Lower leg skin (tissue), 4 donors: ENCODE data around the gene SNX9. TPM values are rescaled to one million over a fixed set of nuclear protein-coding genes. Genes with fewer than 3 reads are reported as not detected.

Experiments
- DNase-seq, 2 donors: peaks; one replicate each; pipeline ENCODE4 v3.0.0-alpha.2; 2019; ENCODE audit warnings: low spot score in 2 of 2
- H3K4me3 ChIP-seq: fragments of 200-600 bp; sonication (generic); 2 replicates; pipeline ENCODE4 v1.5.1; 2017; ENCODE audit warnings: mild to moderate bottlenecking, low read depth; ENCODE audit not compliant: poor library complexity, severe bottlenecking
- CTCF ChIP-seq, 3 donors: fragments of 450-650 bp; IDR thresholded peaks; one replicate each; pipeline ENCODE4 v1.5.1; 2016; ENCODE audit warnings: antibody characterized with exemption in 3 of 3, mild to moderate bottlenecking in 3 of 3, moderate library complexity in 2 of 3
- POLR2A ChIP-seq, 2 donors: fragments of 450-650 bp; IDR thresholded peaks; one replicate each; pipeline ENCODE4 v1.6.1; 2016 to 2017; ENCODE audit warnings: antibody characterized with exemption in 2 of 2, mild to moderate bottlenecking in 1 of 2, moderate library complexity in 1 of 2
- WGBS, 2 donors: methylation state at CpG; one replicate each; pipeline ENCODE4 v1.1.5; 2018; 5-methylcytosine and 5-hydroxymethylcytosine counted together
- intact Hi-C: fragments of 100-400 bp; cut with DNase I; formaldehyde crosslinking; loops from one replicate; pipeline ENCODE4 v1.15.0; 2023; ENCODE audit warnings: low total_unique reads
- total RNA-seq, 4 donors: library from RNA; depleted of rRNA; stranded (reverse); fragments of >200 nt; gene quantifications; one replicate each; pipeline ENCODE4 v1.1.0, GENCODE V29; 2016

The SNX9 gene
- total RNA-seq, 4 donors from 2014 or later = 37.4 to 59.5 (median 46.7) TPM

GRCh38 chr6:157881342-157881741 lies 58.3 kb downstream of the SNX9 start:
- 69 to 81% methylated on average over 3 of the region's 3 CpGs for WGBS, 2 donors
- no peak for TF ChIP-seq CTCF (IDR thresholded peaks at IDR 0.05)
- TF ChIP-seq POLR2A (IDR thresholded peaks at IDR 0.05) = no peak
- H3K4me3 ChIP-seq = no peak overlapping the region
- DNase-seq = no peak
- intact Hi-C loops = no loop called here

DNA sequence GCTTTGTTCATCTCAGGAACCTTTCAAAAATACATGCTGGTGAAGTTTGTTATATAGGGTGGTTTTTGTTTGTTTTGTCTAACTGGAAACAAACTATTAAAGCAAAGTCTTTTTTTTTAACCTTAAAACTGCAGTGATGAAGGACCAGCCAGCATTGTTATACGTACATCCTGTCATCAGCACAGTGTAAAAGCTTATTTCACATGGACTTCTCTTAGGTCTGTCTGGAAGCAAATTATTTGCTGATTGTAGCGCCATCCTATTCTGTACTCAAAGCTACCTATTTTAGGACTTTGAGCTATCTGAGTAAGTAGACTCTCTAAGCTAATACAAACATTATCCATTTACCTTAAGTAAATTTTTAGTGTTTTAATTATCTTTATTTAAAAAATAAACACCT lies 61.7 kb downstream of the SNX9 start:
- intact Hi-C loops = no loop called here
- H3K4me3 ChIP-seq = no peak overlapping the region
- DNase-seq = no peak
- TF ChIP-seq POLR2A (IDR thresholded peaks at IDR 0.05) (no peak), CTCF (IDR thresholded peaks at IDR 0.05) (no peak)
- WGBS, 2 donors = 92 to 95% methylated on average over 2 of the region's 2 CpGs

DNA sequence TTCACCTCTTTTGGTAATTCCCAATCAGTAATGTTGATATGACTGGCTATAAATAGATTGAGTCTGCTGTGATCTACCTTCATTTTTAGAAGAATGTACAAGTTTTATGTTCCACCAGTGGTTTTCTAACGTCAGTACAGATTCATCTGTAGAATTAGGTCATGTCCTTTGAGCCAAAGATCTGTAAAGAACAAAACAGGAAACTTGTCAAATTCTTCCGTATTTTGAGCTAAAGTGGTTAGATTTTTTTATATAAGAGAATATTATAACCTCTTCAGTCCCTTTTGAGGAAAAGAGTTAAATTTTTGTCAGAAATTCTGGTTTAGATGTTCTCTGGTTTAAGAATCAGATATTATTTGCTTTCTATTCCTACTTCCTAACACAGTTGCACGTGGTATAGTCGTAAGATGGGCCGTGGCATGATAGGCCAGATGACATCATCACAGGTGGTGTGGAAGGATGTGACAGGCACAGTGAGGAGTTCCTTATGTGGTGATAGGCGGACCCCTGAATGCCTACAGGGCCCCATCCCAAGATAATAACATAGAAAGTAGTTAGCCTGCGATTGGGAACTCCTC lies 62.3 kb downstream of the SNX9 start:
- no peak for DNase-seq
- intact Hi-C loops = no loop called here
- 78 to 80% methylated on average over 7 of the region's 7 CpGs for WGBS, 2 donors
- TF ChIP-seq CTCF (IDR thresholded peaks at IDR 0.05) (no peak), POLR2A (IDR thresholded peaks at IDR 0.05) (no peak)
- H3K4me3 ChIP-seq = no peak overlapping the region

- 91 to 93% methylated on average over 8 of the region's 8 CpGs for WGBS, 2 donors
- no peak overlapping the region for H3K4me3 ChIP-seq
- TF ChIP-seq CTCF (IDR thresholded peaks at IDR 0.05) (no peak), POLR2A (IDR thresholded peaks at IDR 0.05) (no peak)
- no peak for DNase-seq
- intact Hi-C loops = no loop called here
These were observed 62.8 kb downstream of the SNX9 start for GRCh38 chr6:157885876-157886275.

DNA sequence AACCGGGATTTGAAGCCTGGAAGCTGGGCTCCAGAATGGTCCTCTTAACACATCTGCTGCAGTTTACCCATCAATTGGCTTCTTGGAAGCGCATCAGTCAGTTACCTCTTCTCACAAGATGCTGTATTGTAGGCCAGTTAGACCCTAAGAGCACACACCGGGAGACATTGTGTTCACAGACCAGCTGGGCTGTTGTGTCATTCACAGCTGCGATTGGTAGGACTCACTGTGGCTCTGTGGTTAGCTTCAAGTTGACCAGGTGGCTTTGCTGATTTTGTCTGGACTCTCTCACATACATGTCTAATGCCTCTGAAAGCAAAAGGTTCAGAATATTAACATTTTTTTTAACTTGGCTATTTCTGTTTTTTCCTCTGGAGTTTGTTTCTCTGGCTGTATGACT lies 64.8 kb downstream of the SNX9 start:
- DNase-seq = no peak
- intact Hi-C loops = no loop called here
- WGBS, 2 donors = 97 to 99% methylated on average over 4 of the region's 4 CpGs
- no peak for TF ChIP-seq CTCF (IDR thresholded peaks at IDR 0.05)
- no peak for TF ChIP-seq POLR2A (IDR thresholded peaks at IDR 0.05)
- no peak overlapping the region for H3K4me3 ChIP-seq
